ENCODE data around the gene MAB21L4. TPM values are rescaled to one million over a fixed set of nuclear protein-coding genes. Genes with fewer than 3 reads are reported as not detected.

The MAB21L4 gene
- total RNA-seq, 2 experiments from 2014 or later: not detected

- no peak for DNase-seq
- ChIA-PET POLR2A (no interaction called here), CTCF (no interaction called here)
- Mint-ChIP-seq H3K4me3 (no peak overlapping the region), H3K27ac (no peak overlapping the region), H3K36me3 (ENCODE audit: low read depth) (no peaks in the 10 kb centered on the region), H3K9me3 (no peaks in the 10 kb centered on the region), H3K27me3 (no peaks in the 10 kb centered on the region), H3K4me1 (ENCODE audit: low read depth) (peaks cover 5% of the 10 kb centered on the region)
- intact Hi-C loops (cut with micrococcal nuclease): no loop called here
- TF ChIP-seq, protein P1, sequence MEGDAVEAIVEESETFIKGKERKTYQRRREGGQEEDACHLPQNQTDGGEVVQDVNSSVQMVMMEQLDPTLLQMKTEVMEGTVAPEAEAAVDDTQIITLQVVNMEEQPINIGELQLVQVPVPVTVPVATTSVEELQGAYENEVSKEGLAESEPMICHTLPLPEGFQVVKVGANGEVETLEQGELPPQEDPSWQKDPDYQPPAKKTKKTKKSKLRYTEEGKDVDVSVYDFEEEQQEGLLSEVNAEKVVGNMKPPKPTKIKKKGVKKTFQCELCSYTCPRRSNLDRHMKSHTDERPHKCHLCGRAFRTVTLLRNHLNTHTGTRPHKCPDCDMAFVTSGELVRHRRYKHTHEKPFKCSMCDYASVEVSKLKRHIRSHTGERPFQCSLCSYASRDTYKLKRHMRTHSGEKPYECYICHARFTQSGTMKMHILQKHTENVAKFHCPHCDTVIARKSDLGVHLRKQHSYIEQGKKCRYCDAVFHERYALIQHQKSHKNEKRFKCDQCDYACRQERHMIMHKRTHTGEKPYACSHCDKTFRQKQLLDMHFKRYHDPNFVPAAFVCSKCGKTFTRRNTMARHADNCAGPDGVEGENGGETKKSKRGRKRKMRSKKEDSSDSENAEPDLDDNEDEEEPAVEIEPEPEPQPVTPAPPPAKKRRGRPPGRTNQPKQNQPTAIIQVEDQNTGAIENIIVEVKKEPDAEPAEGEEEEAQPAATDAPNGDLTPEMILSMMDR (IDR thresholded peaks at IDR 0.05): no peak
- no peak for ATAC-seq
Measured at GRCh38 chr2:240896871-240897692, 1.1 kb upstream of the MAB21L4 start.

GRCh38 chr2:240896394-240896793 lies 438 bp upstream of the MAB21L4 start:
- ChIA-PET CTCF (no interaction called here), POLR2A (no interaction called here)
- Mint-ChIP-seq H3K27ac (no peak overlapping the region), H3K27me3 (no peaks in the 10 kb centered on the region), H3K4me3 (no peak overlapping the region), H3K9me3 (no peaks in the 10 kb centered on the region), H3K4me1 (ENCODE audit: low read depth) (peaks cover 5% of the 10 kb centered on the region), H3K36me3 (ENCODE audit: low read depth) (no peaks in the 10 kb centered on the region)
- TF ChIP-seq, protein P1 (IDR thresholded peaks at IDR 0.05): no peak
- intact Hi-C loops (cut with micrococcal nuclease): no loop called here
- ATAC-seq: no peak
- no peak for DNase-seq

DNA sequence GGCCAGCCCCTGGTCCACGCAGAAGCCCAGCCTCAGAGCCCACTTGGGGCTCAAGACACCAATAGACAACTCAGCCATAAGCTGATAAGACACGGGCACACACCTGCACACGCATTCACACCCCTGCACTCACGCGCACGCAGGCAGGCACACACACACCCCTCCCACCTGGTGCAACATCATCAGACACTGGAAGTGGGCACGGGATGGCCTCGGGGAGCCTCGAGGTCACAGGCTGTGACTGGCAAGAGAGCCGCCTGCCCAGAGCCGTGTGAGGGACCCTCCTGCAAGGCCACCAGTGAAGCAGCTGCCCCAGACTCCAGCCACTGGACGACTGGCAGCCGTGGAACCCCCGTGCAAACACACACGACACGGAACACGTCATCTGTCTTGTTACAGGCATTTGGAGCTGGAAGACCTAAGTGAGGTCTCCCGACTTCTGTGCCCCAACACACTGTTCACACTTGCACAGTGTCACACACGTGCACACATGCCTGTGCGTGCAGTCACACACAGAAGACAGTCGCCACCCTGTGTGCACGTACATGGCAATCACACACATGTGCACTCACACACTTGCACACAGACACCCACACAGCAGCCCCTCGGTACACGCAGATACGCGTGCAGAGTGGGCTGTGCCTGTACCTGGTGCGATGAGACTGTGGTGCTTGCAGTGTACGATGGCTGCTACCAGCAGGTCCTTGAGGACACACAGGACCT lies 959 bp downstream of the MAB21L4 start:
- Mint-ChIP-seq H3K27ac (no peak overlapping the region), H3K4me1 (ENCODE audit: low read depth) (peaks cover 5% of the 10 kb centered on the region), H3K4me3 (no peak overlapping the region), H3K27me3 (no peaks in the 10 kb centered on the region), H3K36me3 (ENCODE audit: low read depth) (no peaks in the 10 kb centered on the region), H3K9me3 (no peaks in the 10 kb centered on the region)
- DNase-seq (no peak), ATAC-seq (no peak)
- intact Hi-C loops (cut with micrococcal nuclease): no loop called here
- TF ChIP-seq, protein P1 (IDR thresholded peaks at IDR 0.05): no peak
- POLR2A ChIA-PET: no interaction called here
- CTCF ChIA-PET: interaction anchor here (1.8 kb wide), 1 partner anchor 19 kb away, joined by 7 read pairs; no protein-coding TSS in a partner anchor

DNA sequence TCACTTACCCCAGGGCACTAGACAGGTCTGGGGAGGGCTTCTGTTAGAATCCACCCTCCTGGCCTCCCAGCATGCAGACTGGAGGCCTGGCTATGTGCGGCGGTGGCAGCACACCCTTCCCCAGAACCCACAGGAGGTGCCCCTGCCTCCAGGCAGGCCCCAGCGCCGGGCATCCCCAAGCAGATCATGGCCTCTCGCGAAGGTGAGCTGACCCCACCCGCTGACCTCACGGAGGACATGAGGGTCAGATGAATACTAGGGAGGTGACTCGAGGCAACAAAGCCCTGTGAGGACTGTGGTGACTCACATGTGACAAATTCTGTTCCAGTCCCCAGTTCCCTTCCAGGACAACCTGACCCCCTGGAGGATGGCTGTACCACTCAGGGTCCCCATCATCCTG lies 1.9 kb downstream of the MAB21L4 start:
- no peaks in the 10 kb centered on the region for H3K27me3 Mint-ChIP-seq
- H3K9me3 Mint-ChIP-seq: no peaks in the 10 kb centered on the region
- ChIA-PET CTCF (interaction anchor here (1.8 kb wide), 1 partner anchor 20 kb away, joined by 7 read pairs; no protein-coding TSS in a partner anchor), POLR2A (no interaction called here)
- H3K4me1 Mint-ChIP-seq (ENCODE audit: low read depth): peaks cover 5% of the 10 kb centered on the region
- no peaks in the 10 kb centered on the region for H3K36me3 Mint-ChIP-seq (ENCODE audit: low read depth)
- peak; percentile 28 for DNase-seq
- TF ChIP-seq, protein P1 (IDR thresholded peaks at IDR 0.05): no peak
- peak; percentile 15 for ATAC-seq
- no peak overlapping the region for H3K4me3 Mint-ChIP-seq
- intact Hi-C loops (cut with micrococcal nuclease): no loop called here
- no peak overlapping the region for H3K27ac Mint-ChIP-seq

DNA sequence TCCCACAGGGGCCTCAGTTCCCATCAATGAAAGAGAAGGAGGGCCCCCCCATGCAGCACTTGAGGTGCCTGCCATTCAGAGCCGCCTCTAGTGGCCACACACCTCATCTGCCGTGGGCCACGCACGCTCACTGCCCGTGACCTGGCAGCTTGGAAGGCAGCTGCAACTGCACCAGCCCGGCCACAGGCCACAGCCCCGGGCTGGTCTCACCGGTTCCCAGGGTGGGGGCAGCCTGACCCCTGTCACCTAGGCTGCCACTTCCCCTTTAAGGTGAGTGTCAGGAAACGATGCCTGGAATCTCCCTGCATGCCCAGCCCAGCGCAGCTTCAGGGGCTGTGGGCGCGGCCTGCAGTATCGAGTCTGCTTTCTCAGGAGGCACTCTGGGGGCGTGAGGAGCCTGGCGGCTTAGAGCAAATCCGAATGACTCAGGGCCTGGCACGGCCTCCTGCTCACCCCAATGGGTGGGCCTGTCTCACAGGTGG lies 2.6 kb downstream of the MAB21L4 start:
- no peaks in the 10 kb centered on the region for H3K36me3 Mint-ChIP-seq (ENCODE audit: low read depth)
- H3K27ac Mint-ChIP-seq: no peak overlapping the region
- DNase-seq: peak; percentile 89
- H3K9me3 Mint-ChIP-seq: no peaks in the 10 kb centered on the region
- peaks cover 5% of the 10 kb centered on the region for H3K4me1 Mint-ChIP-seq (ENCODE audit: low read depth)
- peak; percentile 96 for ATAC-seq
- TF ChIP-seq, protein P1 (IDR thresholded peaks at IDR 0.05): no peak
- ChIA-PET CTCF (interaction anchor here (1.8 kb wide), 1 partner anchor 21 kb away, joined by 7 read pairs; no protein-coding TSS in a partner anchor), POLR2A (no interaction called here)
- intact Hi-C loops (cut with micrococcal nuclease): no loop called here
- no peaks in the 10 kb centered on the region for H3K27me3 Mint-ChIP-seq
- H3K4me3 Mint-ChIP-seq: no peak overlapping the region
